ENCODE data around the gene ITGBL1. TPM values are rescaled to one million over a fixed set of nuclear protein-coding genes. Genes with fewer than 3 reads are reported as not detected.
"Not testable (repeated sequence)": the region's sequence is repeated elsewhere in the genome, so short reads cannot be mapped to it uniquely, and the experiment has no call there.

ITGBL1 gene
- total RNA-seq, 6 experiments from 2014 or later: 92.4 to 114 (median 105) TPM

DNA sequence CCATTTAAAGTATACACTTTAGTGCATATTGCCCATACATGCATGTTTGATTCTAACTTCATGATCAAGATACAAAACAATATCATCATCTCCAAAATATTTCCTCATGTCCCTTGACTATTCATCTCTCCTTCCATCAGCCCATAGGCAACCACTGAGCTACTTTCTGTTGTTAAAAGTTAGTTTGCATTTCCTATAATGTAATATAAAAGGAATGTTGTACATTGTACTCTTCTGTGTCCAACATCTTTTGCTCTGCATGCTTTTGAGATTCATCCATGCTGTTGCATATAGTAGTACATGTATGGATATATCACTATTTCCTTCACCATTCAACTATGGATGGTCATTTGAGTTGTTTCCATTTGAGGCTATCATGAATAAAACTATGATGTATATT is 74.7 kb downstream of the ITGBL1 start:
- Mint-ChIP-seq H3K4me3 (no peak overlapping the region), H3K27me3 (ENCODE audit: insufficient read depth) (peaks cover 4% of the 10 kb centered on the region; the same call in 1 of the 2 replicates), H3K27ac (no peak overlapping the region), H3K4me1 (ENCODE audit: low read depth) (peaks cover 62% of the 10 kb centered on the region), H3K36me3 (ENCODE audit: low read depth) (peaks cover 23% of the 10 kb centered on the region), H3K9me3 (no peaks in the 10 kb centered on the region)
- TF ChIP-seq, protein P1, sequence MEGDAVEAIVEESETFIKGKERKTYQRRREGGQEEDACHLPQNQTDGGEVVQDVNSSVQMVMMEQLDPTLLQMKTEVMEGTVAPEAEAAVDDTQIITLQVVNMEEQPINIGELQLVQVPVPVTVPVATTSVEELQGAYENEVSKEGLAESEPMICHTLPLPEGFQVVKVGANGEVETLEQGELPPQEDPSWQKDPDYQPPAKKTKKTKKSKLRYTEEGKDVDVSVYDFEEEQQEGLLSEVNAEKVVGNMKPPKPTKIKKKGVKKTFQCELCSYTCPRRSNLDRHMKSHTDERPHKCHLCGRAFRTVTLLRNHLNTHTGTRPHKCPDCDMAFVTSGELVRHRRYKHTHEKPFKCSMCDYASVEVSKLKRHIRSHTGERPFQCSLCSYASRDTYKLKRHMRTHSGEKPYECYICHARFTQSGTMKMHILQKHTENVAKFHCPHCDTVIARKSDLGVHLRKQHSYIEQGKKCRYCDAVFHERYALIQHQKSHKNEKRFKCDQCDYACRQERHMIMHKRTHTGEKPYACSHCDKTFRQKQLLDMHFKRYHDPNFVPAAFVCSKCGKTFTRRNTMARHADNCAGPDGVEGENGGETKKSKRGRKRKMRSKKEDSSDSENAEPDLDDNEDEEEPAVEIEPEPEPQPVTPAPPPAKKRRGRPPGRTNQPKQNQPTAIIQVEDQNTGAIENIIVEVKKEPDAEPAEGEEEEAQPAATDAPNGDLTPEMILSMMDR (IDR thresholded peaks at IDR 0.05): no peak
- no peak for DNase-seq

DNA sequence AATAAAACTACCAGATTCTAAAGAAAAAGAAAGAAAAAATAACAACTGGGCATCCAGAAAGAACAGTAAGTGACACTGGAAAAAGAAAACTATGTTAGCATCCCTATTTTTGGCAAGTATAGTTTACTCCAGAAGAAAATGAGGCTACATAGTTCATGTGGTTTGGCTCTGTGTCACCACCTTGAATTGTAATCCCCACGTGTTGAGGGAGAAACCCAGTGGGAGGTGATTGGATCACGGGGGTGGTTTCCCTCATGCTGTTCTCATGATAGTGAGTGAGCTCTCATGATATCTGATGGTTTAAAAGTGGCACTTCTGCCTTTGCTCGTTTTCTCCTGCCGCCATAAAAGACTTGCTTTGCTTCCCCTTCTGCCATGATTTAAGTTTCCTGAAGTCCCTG is 76.9 kb downstream of the ITGBL1 start:
- Mint-ChIP-seq H3K4me3 (peak overlapping the region; percentile 44), H3K4me1 (ENCODE audit: low read depth) (peaks cover 49% of the 10 kb centered on the region), H3K9me3 (no peaks in the 10 kb centered on the region), H3K27me3 (ENCODE audit: insufficient read depth) (no peaks in the 10 kb centered on the region), H3K36me3 (ENCODE audit: low read depth) (peaks cover 15% of the 10 kb centered on the region), H3K27ac (peak overlapping the region; percentile 74)
- peak; percentile 77 for DNase-seq
- TF ChIP-seq, protein P1 (IDR thresholded peaks at IDR 0.05): no peak

DNA sequence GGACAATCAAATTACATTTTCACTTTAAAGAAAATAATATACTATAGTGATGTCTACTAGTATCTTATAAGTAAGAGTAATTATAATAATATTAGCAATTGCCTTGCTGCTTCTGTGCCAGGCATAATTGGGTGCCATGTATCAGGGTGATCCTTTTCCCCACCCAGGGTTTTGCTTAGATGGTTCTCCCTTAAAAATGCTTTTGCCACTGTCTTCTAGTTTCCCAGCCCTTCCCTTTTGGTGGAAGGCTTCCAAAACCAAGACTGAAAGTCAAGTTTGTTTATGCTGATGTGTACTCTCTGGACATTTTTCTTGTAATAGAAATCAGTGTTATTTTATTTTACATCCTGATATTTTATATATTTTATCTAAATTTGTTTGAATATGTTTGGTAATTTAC is 77.8 kb downstream of the ITGBL1 start:
- H3K27ac Mint-ChIP-seq: no peak overlapping the region
- H3K9me3 Mint-ChIP-seq: no peaks in the 10 kb centered on the region
- H3K4me1 Mint-ChIP-seq (ENCODE audit: low read depth): peaks cover 58% of the 10 kb centered on the region
- H3K36me3 Mint-ChIP-seq (ENCODE audit: low read depth): peaks cover 15% of the 10 kb centered on the region
- H3K27me3 Mint-ChIP-seq (ENCODE audit: insufficient read depth): no peaks in the 10 kb centered on the region
- H3K4me3 Mint-ChIP-seq: no peak overlapping the region
- DNase-seq: no peak
- TF ChIP-seq, protein P1 (IDR thresholded peaks at IDR 0.05): no peak

DNA sequence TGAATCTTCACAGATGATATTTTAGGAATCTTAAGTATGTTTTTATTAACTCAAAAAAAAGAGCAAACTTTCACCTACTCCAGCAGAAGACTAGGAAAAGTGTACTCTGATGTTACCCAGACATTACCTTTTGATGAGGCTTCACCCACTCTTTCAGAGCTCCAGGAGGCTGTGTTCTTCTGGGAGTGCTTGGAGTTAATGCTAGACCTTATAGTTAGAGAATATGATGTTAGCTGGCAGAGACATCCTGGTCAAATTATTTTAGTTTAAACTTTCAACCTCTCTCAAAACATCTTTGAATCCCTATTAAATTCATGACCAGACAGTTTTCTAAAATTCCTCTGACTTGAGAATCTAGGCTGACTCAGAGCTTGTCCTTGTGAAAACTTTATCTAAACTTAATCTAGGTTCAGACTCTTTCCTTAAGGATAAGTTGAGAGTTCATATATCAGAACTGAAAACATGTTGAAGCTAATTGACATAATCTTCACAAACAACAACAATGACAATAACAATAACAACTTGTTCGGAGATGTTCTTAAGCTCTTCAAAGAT is 82.8 kb downstream of the ITGBL1 start:
- Mint-ChIP-seq H3K27ac (peak overlapping the region; percentile 84), H3K4me3 (peak overlapping the region; percentile 52), H3K27me3 (ENCODE audit: insufficient read depth) (no peaks in the 10 kb centered on the region), H3K4me1 (ENCODE audit: low read depth) (peaks cover 50% of the 10 kb centered on the region), H3K36me3 (ENCODE audit: low read depth) (peaks cover 6% of the 10 kb centered on the region), H3K9me3 (no peaks in the 10 kb centered on the region)
- TF ChIP-seq, protein P1 (IDR thresholded peaks at IDR 0.05): no peak
- DNase-seq: peak; percentile 62

DNA sequence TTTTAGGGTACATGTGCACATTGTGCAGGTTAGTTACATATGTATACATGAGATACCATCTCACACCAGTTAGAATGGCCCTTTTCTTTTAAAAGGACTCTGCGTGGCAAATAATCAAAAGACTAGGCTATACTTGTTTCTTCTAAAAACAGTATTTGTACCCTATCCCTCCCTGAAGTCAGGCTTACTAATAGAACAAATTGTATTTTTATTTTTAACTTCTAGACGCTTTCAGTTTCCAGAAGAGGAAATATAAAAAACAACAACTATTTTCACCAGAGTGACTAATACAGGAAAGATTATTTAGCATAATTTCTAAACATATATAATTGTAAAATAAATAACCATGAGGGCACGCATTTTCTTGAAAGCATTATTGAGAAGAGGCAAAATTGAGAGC is 83.6 kb downstream of the ITGBL1 start:
- Mint-ChIP-seq H3K27me3 (ENCODE audit: insufficient read depth) (no peaks in the 10 kb centered on the region), H3K9me3 (no peaks in the 10 kb centered on the region), H3K27ac (peak overlapping the region; percentile 84), H3K36me3 (ENCODE audit: low read depth) (peaks cover 9% of the 10 kb centered on the region), H3K4me1 (ENCODE audit: low read depth) (peaks cover 42% of the 10 kb centered on the region), H3K4me3 (peak overlapping the region; percentile 52)
- TF ChIP-seq, protein P1 (IDR thresholded peaks at IDR 0.05): no peak
- no peak for DNase-seq

DNA sequence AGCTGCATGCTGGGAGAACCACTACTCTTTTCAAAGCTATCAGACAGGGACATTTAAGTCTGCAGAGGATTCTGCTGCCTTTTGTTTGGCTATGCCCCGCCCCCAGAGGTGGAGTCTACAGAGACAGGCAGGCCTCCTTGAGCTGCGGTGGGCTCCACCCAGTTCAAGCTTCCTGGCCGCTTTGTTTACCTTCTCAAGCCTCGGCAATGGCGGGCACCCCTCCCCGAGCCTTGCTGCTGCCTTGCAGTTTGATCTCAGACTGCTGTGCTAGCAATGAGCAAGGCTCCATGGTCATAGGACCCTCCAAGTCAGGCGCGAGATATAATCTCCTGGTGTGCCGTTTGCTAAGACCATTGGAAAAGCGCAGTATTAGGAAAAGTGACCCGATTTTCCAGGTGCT is 92.1 kb downstream of the ITGBL1 start:
- not testable (repeated sequence) for H3K4me3 Mint-ChIP-seq; H3K36me3 Mint-ChIP-seq (ENCODE audit: low read depth)

More for the DNA sequence above, 92.1 kb downstream of the ITGBL1 start:
- not testable (repeated sequence) for H3K9me3 Mint-ChIP-seq; H3K27ac Mint-ChIP-seq; DNase-seq; H3K27me3 Mint-ChIP-seq (ENCODE audit: insufficient read depth)
- peaks cover 14% of the 10 kb centered on the region for H3K4me1 Mint-ChIP-seq (ENCODE audit: low read depth)
